AG09309 (cell line): ENCODE data around the gene MGMT.

Experiments used
- DNase-seq: peaks from one replicate; pipeline ENCODE4 v3.0.0-alpha.2; 2010; ENCODE audit warnings: low read depth
- H3K4me3 ChIP-seq: 2 replicates; pipeline ENCODE4 v1.5.1; 2011; ENCODE audit warnings: mild to moderate bottlenecking, low read depth, low read length, moderate library complexity; ENCODE audit not compliant: control insufficient read depth
- CTCF ChIP-seq: IDR thresholded peaks from 2 replicates; pipeline ENCODE4 v1.5.1; 2011; ENCODE audit warnings: mild to moderate bottlenecking, low read depth, low read length, inconsistent platforms; ENCODE audit not compliant: insufficient read depth, control insufficient read depth; ENCODE audit errors: missing control alignments

The MGMT gene

DNA sequence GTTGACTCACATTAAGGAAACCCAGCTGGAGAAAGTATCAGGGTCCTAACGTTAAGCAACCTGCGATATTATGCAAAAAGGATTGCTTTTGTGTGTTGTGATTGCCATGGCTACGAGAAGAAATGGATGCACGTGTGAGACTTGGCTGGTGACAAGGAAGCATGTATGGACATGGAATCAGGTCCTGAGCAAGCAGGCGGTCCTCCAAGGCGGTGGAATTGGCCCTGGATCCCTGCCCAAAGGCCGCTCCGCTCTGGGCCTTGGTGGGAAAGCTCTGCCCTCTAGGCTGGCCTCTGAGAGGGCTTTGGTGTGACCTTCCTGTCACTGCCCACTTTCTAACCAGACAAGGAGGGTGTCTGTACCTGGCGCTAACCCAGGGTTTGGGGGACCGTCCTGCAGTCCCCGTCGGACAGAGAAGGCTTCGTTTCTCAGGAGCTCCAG lies 305.0 kb downstream of the MGMT start:
- no peak for DNase-seq
- no peak overlapping the region for H3K4me3 ChIP-seq

GRCh38 chr10:129772468-129773358 lies 305.7 kb downstream of the MGMT start:
- no peak overlapping the region for H3K4me3 ChIP-seq
- no peak for DNase-seq
- TF ChIP-seq CTCF = no peak

More for the DNA sequence above, 305.0 kb downstream of the MGMT start:
- TF ChIP-seq CTCF = no peak

DNA sequence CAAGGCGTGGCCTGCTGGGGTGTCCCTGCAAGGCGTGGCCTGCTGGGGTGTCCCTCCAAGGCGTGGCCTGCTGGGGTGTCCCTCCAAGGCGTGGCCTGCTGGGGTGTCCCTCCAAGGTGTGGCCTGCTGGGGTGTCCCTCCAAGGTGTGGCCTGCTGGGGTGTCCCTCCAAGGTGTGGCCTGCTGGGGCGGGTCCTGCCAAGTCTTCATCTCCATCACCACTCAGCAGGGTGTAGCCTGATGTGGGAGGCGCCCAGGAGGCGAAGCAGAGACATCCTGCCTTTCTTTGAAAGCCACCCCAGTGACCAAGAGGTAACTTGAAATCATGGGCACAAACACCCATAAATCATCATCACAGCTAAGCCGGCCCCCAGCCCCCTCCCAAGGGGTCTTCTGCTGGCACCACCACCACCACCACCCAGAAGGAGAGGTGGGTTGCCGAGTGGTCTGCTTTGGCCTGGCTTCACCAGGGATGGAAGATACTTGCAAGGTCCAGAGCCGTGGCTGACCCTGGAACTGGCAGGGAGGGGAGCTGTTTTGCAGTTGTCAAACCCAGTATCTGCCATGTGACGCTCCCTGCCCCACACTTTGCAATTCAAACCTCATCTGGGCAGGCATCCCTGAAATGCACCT lies 306.4 kb downstream of the MGMT start:
- no peak overlapping the region for H3K4me3 ChIP-seq
- DNase-seq = no peak
- TF ChIP-seq CTCF = no peak

- H3K4me3 ChIP-seq = no peak overlapping the region
- no peak for DNase-seq
- TF ChIP-seq CTCF = no peak
These were observed 307.2 kb downstream of the MGMT start for GRCh38 chr10:129774082-129774735.

DNA sequence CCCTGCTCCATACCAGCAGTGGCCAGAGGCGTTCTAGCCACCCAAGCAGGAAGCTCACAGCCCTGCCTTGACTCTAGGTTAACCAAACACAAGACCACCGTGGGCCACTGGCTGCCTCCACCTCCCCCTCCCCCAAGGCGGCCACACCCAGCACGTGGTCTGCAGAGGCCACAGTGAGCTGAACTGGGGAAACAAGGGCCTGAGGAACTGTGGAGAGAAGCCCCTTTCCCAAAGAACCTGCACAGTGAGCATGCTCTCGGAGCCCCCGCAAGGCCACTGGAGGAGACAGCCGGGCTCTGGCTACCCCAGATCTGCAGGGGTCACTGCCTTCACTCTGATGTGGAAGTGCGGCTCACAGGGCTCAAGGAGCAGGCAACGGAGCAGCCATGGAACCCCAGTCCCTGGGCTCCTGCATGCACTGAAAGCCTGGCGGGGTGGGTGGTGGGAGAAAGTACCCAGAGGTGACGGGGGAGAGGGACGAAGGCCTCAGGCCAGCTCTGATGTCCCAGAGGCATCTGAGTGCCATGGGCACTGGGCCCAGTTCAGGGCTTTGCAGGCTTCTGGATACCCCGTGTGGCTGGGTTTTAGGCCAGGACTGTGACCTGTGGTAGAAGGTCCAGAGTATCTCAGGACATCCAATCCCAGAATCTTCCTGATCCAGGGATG lies 307.8 kb downstream of the MGMT start:
- H3K4me3 ChIP-seq = no peak overlapping the region
- DNase-seq = no peak
- no peak for TF ChIP-seq CTCF

GRCh38 chr10:129775681-129776080 lies 308.6 kb downstream of the MGMT start:
- no peak for DNase-seq
- no peak overlapping the region for H3K4me3 ChIP-seq
- TF ChIP-seq CTCF = no peak
